GM06990 (cell line): ENCODE data around the gene PROP1.
"Not testable (repeated sequence)": the region's sequence is repeated elsewhere in the genome, so short reads cannot be mapped to it uniquely, and the experiment has no call there.

ENCODE experiments used
- DNase-seq: peaks from one replicate; pipeline ENCODE4 v3.0.0-alpha.2; 2011; ENCODE audit not compliant: insufficient read length; ENCODE audit errors: extremely low read depth
- H3K27me3 ChIP-seq: replicated peaks from 2 replicates; pipeline ENCODE4 v1.6.0; 2011; ENCODE audit warnings: low read length; ENCODE audit not compliant: control insufficient read depth, insufficient read depth
- H3K36me3 ChIP-seq: 2 replicates; pipeline ENCODE4 v1.5.1; 2011; ENCODE audit warnings: low read length; ENCODE audit not compliant: control insufficient read depth, insufficient read depth
- H3K4me3 ChIP-seq: replicated peaks from 2 replicates; pipeline ENCODE4 v1.5.1; 2011; ENCODE audit warnings: low read depth, mild to moderate bottlenecking, control low read depth, low read length

The PROP1 gene

GRCh38 chr5:177945601-177946283, 50.3 kb downstream of the PROP1 start:
- DNase-seq = peak; percentile 30
- not testable (repeated sequence) for H3K36me3 ChIP-seq

DNA sequence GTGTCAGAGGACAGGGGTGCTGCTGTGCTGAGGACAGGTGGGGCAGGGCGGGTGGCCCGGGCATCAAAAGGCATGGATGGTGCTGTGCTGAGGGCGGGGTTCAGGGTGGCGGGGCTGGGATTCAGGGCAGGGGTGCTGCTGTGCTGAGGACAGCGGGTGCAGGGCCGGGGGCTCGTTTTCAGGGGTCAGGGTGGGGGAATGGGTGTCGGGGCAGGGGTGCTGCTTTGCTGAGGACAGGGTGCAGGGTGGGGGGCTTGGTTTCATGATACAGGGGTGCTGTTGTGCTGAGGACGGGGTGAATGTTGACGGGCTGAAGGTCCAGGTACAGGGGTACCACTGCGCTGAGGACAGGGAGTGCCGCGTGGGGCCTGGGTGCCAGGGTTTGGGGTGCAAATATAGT, 50.9 kb downstream of the PROP1 start:
- DNase-seq, H3K27me3 ChIP-seq, H3K4me3 ChIP-seq: not testable (repeated sequence)

More at GRCh38 chr5:177945601-177946283, 50.3 kb downstream of the PROP1 start:
- H3K27me3 ChIP-seq, H3K4me3 ChIP-seq: not testable (repeated sequence)

DNA sequence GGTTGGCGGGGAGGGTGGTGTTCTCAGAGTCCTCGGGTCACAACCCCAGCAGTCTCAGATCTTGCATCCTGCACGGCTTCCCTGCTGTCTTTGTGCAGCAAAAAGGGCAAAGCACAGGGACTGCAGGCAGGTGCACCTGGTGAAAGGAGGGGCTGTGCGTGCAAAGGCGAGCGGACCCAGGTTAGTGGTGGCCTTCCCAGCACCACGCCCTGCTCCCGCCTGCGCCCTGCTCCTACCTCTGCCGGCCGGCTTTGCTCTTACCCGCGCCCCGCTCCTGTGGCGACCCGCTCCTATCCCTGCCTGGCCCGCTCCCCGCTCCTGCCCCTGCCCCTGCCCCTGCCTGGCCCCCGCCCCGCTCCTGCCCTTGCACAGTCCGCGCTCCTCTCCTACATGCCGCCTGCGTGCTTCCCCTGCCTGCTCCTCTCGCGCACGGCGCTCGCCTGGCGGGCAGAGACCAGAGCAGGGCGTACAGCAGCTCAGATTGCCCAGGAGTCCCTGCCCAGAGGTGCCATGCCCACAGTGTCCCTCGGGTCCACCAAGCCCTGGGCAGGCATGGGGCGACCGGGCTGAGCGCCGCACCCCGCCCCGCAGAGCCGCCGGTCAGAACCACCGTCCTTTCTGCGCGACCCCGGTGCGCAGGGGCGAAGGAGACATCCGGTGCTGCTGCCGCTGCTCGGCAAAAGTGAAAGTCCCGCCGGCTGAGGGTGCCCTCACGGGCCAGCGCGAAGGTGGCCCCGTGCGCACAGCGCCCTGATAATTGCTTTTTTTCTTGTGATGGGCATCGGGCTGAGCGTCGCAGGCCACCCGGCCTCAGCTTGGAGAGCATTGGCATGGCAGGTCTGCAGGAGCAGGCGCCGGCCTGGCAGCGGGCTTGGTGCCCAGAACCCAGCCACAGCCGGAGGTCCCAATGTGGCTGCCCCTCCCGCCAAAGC, 52.0 kb downstream of the PROP1 start:
- H3K36me3 ChIP-seq, H3K27me3 ChIP-seq: not testable (repeated sequence)
- peak; percentile 52 for DNase-seq
- peak overlapping the region; percentile 58 for H3K4me3 ChIP-seq

More for the DNA sequence above, 50.9 kb downstream of the PROP1 start:
- H3K36me3 ChIP-seq = not testable (repeated sequence)

GRCh38 chr5:177942896-177943295, 53.1 kb downstream of the PROP1 start:
- H3K36me3 ChIP-seq, DNase-seq, H3K27me3 ChIP-seq, H3K4me3 ChIP-seq: not testable (repeated sequence)
